ENCODE results near the gene TIMM23B.
"Not testable (repeated sequence)": the region's sequence is repeated elsewhere in the genome, so short reads cannot be mapped to it uniquely, and the experiment has no call there.

The TIMM23B gene

GRCh38 chr10:49987207-49987606 is 45.4 kb downstream of the TIMM23B start:
- DNase-seq: not testable (repeated sequence)

- not testable (repeated sequence) for DNase-seq
Measured at GRCh38 chr10:49988376-49988775, 46.5 kb downstream of the TIMM23B start, which contains the start of gene AGAP6. Gene AGAP6 (plus strand): TSS chr10:49988406. CDS start chr10:49988716, 310 bp downstream.

GRCh38 chr10:49995321-49995720 is 53.5 kb downstream of the TIMM23B start:
- not testable (repeated sequence) for DNase-seq

DNA sequence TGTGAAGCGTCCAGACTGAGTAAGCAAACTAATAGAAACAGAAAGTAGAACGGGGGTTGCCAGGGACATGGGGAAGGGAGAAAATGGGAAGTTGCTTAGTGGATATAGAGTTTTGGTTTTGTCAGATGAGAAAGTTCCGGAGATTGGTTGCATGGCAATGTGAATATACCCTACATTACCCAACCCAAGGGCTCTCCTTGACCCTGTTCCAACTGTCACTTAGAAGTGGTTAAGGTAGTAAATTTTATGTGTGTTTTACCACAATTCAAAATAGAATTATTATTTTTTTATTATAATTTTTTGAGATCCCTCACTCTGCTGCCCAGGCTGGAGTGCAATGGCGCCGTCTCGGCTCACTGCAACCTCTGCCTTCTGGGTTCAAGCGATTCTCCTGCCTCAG is 72.2 kb downstream of the TIMM23B start:
- not testable (repeated sequence) for DNase-seq

DNA sequence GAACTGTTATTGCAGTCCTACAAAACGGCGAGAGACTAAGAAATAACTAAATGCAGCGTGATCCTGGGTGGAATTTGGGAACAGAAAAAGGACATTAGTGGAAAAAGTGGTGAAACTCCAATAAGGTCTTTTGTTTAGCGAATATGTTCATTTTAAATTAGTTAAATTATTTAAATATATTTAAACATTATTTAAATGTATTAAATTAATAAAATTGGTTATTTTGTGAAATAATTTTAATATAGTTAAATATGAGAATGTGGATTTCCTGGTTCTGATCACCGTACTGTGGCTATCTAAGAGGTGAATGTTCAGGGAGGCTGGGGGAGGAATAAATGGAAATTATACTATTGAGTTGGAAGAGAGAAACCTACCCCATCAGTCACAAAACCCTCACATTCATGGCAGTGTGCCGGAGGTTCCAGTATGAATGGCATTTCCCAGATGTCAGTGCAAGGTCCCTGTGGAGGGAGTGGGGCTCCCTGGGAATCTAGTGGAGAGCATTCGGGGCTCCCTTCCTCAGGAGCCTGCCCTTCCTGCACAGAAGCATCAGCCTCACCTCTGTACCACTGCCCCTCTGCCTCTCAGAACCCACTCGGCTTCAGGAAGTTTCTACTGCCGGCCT is 73.9 kb downstream of the TIMM23B start:
- DNase-seq: not testable (repeated sequence)

- DNase-seq: not testable (repeated sequence)
Measured at GRCh38 chr10:50016926-50017325, 75.1 kb downstream of the TIMM23B start.

DNA sequence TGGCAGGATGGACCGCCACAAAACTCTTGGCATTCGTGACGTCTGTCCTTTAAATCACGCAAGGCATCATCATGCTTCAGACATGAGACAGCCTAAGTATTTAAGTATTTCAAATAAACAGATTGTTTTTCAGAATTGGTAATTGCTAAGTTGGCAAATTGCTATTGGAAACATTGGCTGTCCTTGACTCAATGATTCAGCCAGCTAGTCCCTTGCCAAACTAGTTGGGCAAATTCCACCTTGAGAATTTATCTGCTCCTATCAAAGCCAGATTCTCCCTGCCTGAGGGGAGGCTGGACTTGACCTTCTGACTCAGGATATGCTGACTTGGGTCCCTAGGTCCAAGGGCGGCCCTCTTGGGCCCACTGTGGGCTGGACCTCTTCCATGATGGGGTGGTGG is 75.8 kb downstream of the TIMM23B start:
- DNase-seq: not testable (repeated sequence)

- not testable (repeated sequence) for DNase-seq
Measured at GRCh38 chr10:50019279-50019678, 77.4 kb downstream of the TIMM23B start.

DNA sequence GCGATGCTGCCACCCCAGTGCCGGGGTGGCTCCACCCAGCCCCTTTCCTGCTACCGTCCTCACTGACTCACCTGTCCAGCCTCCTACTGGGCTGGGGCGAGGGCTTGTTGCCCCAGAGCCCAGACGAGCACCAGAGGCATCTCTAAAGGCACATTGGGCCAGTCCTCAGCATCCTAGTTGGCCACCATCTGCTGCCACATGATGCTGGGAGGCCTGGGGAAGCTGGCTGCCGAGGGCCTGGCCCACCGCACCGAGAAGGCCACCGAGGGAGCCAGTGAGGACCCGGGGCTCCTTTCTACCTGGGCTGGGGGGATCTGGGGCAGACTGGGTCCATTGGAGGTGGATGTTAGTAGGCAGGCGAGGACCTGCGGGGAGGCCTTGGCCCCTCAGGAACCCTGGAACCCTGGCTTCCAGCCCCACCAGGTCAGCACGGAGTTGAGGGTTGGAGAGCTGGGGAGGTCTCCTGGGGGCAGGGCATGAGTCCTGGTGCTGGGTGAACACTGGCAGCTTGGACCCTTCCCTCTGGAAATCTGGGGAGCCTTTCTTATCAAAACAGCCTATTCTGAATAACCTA is 78.7 kb downstream of the TIMM23B start:
- DNase-seq: not testable (repeated sequence)

GRCh38 chr10:50021646-50022045 is 79.8 kb downstream of the TIMM23B start:
- no peak for DNase-seq

Data from activated CD4-positive, CD25-positive, alpha-beta regulatory T cell (primary cell).